GM23338 (cell line): ENCODE results near the gene ZDHHC18.

Experiments used
- EZH2 ChIP-seq: fragments of 200-600 bp; sonication (generic); IDR thresholded peaks from one replicate; pipeline ENCODE4 v1.8.0; 2017; ENCODE audit warnings: antibody characterized with exemption, mild to moderate bottlenecking, low read depth; ENCODE audit not compliant: unreplicated experiment
- JUNB ChIP-seq: IDR thresholded peaks from one replicate; pipeline ENCODE4 v1.6.1; 2016; ENCODE audit warnings: antibody characterized with exemption; ENCODE audit not compliant: unreplicated experiment
- NANOG ChIP-seq: IDR thresholded peaks from 2 replicates; pipeline ENCODE4 v1.6.1; 2016; ENCODE audit warnings: antibody characterized with exemption, borderline replicate concordance
- ZNF114 ChIP-seq: fragments of 250-450 bp; sonication (Bioruptor Pico); IDR thresholded peaks from 2 replicates; pipeline ENCODE4 v1.5.0; 2020; ENCODE audit warnings: mild to moderate bottlenecking, moderate library complexity
- TF ChIP-seq, protein P1 (sequence below), 2 experiments: fragments of 200-600 bp in 1 of 2; sonication (generic) in 1 of 2; conservative IDR thresholded peaks; 2 replicates each; pipeline versions ENCODE4 v1.5.1 to v1.6.1; 2016 to 2017; ENCODE audit warnings: antibody characterized with exemption in 2 of 2, low read depth in 2 of 2, mild to moderate bottlenecking in 2 of 2, moderate library complexity in 1 of 2

DNA sequence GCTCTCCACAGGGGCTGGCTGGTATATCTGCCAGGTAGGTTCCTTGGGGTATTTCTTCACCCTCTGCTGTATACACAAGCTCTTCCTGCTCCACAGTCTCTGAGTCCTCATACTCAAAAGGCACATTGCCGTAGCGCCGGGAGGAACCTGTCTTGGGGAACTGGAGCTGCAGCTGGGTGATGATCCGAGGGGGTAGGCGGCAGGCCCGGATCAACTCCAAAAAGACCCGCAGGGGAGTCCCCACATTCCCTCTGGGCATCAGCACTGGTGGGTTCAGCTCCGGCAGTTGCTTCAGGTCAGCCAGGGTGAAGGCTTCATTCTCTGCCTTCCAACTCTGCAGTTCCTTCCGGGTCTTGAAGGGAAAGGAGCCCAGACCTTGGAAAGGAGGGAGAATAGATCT lies 70.9 kb downstream of the ZDHHC18 start:
- TF ChIP-seq, protein P1, sequence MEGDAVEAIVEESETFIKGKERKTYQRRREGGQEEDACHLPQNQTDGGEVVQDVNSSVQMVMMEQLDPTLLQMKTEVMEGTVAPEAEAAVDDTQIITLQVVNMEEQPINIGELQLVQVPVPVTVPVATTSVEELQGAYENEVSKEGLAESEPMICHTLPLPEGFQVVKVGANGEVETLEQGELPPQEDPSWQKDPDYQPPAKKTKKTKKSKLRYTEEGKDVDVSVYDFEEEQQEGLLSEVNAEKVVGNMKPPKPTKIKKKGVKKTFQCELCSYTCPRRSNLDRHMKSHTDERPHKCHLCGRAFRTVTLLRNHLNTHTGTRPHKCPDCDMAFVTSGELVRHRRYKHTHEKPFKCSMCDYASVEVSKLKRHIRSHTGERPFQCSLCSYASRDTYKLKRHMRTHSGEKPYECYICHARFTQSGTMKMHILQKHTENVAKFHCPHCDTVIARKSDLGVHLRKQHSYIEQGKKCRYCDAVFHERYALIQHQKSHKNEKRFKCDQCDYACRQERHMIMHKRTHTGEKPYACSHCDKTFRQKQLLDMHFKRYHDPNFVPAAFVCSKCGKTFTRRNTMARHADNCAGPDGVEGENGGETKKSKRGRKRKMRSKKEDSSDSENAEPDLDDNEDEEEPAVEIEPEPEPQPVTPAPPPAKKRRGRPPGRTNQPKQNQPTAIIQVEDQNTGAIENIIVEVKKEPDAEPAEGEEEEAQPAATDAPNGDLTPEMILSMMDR (conservative IDR thresholded peaks at IDR 0.05; ENCODE audit: low read depth in 2 of 2), result no peak
- TF ChIP-seq EZH2, result no peak
- no peak for TF ChIP-seq NANOG
- no peak for TF ChIP-seq ZNF114 (CRISPR knock-in tag)
- TF ChIP-seq JUNB, result no peak
